Urinary bladder (tissue), 4 donors: ENCODE measurements around the gene C14orf39. TPM values are rescaled to one million over a fixed set of nuclear protein-coding genes. Genes with fewer than 3 reads are reported as not detected.

ENCODE experiments used
- DNase-seq: peaks from one replicate; pipeline ENCODE4 v3.0.0-alpha.2; 2015; ENCODE audit errors: extremely low spot score
- H3K27ac ChIP-seq: one replicate; pipeline ENCODE4 v1.5.1; 2013; ENCODE audit warnings: low read depth, mild to moderate bottlenecking, moderate library complexity
- H3K36me3 ChIP-seq: one replicate; pipeline ENCODE4 v1.6.1; 2013; ENCODE audit warnings: mild to moderate bottlenecking, moderate library complexity; ENCODE audit not compliant: insufficient read depth
- H3K4me1 ChIP-seq: one replicate; pipeline ENCODE4 v1.6.1; 2013; ENCODE audit warnings: mild to moderate bottlenecking, moderate library complexity; ENCODE audit not compliant: insufficient read depth
- H3K4me3 ChIP-seq: one replicate; pipeline ENCODE4 v1.5.1; 2013; ENCODE audit warnings: low read depth, low read length
- WGBS: extraction: QIAGEN DNeasy Blood & Tissue Kit; methylation state at CpG from one replicate; pipeline ENCODE4 v1.1.7; 2013; 5-methylcytosine and 5-hydroxymethylcytosine counted together
- polyA plus RNA-seq: library from polyadenylated mRNA; stranded (reverse); fragments of 200-250 nt; gene quantifications from one replicate; pipeline ENCODE4 v1.2.3, GENCODE V29; 2013
- total RNA-seq: library from RNA; depleted of rRNA; stranded (reverse); fragments of >200 nt; gene quantifications from one replicate; pipeline ENCODE4 v1.2.3, GENCODE V29; 2014
- donor health status: healthy with polysubstance abuse.
- donor health status: healthy.

The C14orf39 gene, protein sequence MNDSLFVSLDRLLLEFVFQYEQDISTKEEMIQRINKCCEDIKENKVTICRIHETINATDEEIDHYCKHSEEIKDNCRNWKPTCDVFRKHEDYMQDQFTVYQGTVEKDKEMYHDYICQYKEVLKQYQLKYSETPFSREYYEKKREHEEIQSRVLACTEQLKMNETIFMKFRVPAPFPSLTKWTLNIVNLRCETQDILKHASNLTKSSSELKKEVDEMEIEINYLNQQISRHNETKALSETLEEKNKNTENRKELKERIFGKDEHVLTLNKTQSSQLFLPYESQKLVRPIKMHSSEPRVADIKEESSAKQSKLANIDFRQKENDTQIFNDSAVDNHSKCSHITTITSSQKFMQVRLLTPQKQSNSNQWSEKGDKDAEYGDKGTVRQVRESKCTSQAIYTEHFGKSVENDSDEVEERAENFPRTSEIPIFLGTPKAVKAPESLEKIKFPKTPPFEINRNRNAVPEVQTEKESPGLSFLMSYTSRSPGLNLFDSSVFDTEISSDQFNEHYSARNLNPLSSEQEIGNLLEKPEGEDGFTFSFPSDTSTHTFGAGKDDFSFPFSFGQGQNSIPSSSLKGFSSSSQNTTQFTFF
- total RNA-seq, result 0.63 TPM
- polyA plus RNA-seq, result 0.22 TPM

DNA sequence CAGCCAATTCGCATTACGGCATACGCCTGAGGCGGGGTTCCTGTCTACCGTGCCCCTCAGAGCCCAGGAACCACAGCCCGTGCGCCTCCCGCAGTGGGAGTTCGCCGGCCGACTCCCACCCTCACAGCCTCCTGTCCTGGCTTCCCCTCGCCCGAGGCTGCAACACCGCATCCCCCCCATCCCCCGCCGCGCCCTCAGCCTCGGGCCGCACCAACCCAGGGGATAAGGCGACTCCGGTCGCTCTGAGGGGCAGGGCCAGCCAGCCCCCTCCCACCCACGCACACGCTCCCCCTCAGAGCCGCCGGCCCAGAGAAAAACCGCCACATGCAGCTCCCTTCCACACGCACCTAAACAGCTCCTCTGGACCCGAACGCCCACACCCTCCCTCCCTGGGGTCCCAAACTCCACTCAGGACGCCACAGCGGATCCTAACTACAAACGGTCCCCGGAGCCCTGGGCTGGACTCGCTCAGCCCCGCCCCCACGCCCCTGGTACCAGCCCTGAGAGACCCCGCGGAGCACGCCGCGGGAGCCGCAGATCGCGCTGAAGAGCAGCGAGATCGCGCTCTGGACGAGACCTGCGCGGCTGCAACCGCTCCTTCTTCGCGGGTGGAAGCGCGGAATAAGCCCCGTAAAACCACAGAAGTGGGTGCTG, at the start of gene C14orf39:
Gene C14orf39 (minus strand): TSS at position 466 of the 654 bp plus-strand sequence. CDS start 985 bp downstream, outside the sequence.
- 1% methylated on average over 57 of the region's 57 CpGs for WGBS
- no peaks in the 10 kb centered on the region for H3K4me1 ChIP-seq
- no peak within 1 kb of the TSS for H3K27ac ChIP-seq
- no peak for DNase-seq
- no peaks in the 10 kb centered on the region for H3K36me3 ChIP-seq
- H3K4me3 ChIP-seq, result peak within 1 kb of the TSS; percentile 7

DNA sequence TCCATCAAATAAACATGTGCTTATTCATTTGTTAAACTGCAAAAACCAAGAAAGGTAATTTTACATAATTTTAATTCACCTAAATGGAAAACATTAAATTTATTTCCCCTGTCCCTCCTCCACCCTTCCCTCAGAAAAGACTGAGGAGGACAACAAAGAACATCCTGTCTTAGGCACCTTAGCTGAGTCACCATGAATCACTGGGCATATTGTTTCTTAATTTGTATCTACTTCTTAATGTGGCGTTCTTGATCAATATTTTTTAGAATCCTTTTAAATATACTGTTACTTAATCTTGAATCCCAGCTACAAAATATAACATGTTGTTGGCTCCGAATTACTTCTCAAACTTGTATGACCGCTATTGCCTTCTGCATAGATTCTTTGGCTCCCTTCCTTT, 46.6 kb upstream of the C14orf39 start:
- 56% methylated on average over 3 of the region's 3 CpGs for WGBS
- no peaks in the 10 kb centered on the region for H3K4me1 ChIP-seq
- no peaks in the 10 kb centered on the region for H3K36me3 ChIP-seq
- H3K27ac ChIP-seq, result no peak overlapping the region
- no peak for DNase-seq
- H3K4me3 ChIP-seq, result no peak overlapping the region

DNA sequence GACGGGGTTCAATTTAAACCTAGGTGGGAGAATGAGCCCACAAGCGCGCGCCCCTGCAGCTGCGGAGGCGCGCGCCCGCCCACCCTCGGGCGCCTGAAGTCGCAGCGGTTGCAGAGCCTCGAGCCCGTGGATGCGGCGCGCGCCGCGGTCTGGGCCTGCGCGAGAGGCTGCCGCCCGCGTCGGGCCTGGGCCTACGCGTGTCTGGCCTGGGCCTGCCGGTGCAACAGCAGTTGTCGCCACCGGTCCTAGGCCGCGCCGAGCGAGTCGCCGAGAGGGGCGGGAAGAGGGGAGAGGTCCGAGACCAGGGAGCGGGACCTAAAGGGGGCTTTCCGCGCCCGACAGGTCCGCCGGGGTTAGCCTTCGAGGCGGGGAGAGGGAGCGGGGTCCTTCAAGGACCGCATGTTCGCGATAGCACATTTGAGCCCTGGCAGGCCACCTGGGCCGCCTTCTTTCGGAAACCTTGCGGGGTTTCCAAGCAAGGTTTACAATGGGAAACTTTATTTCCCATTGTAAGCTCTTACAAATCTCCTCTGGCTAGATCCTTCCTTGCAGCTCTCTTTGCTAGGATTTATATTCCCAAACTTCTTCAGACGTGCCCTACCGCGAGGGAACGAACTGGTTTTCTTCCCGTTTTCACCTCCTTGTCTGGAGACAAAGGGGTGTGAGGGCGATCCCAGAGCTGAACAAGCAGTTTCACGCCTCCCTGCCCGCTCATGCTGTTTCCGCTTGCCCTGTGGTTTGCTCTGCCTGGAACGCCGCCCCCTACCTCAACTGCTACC, 29.8 kb upstream of the C14orf39 start:
- H3K4me3 ChIP-seq, result peak overlapping the region; percentile 36
- peaks cover 2% of the 10 kb centered on the region for H3K4me1 ChIP-seq
- DNase-seq, result no peak
- 12% methylated on average over 66 of the region's 66 CpGs for WGBS
- no peaks in the 10 kb centered on the region for H3K36me3 ChIP-seq
- no peak overlapping the region for H3K27ac ChIP-seq

DNA sequence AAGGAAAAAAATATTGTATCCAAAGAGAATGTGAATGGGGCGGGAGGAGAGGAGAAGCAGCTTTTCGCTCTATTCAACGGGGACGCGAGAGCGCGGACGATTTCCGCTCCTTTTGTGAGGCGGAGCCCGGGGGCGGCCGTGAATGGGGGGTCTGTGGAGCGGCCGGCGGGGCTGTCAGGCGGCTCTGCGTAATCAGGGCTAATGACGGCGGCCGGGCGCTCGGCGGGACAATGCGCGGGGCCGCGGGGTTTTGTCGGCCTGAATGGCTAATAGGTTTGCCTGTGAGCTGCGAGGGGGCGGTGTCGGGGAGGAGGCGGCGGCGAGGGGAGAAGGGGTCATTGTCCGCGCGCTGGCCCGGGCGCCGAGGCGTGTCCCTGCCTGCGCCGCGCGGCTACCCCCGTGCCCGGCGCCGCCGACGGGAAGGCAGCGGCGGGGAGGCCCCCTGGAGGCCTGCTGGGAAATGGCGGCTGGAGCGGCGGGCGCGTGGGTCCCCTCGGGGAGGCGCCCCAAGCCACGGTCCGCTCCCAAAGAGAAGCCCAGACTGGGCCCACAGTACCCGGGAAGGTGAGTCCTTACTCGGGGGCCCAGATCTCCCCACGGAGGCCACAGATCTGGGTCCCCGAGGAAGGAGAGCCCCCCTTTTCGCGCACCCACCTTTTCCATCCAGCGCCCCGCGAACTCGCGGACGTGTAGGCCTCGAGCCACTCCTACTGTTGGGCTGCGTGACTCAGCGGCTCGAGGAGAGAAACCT, 29.1 kb upstream of the C14orf39 start:
- no peak for DNase-seq
- Histone ChIP-seq H3K27ac (no peak overlapping the region), H3K36me3 (no peaks in the 10 kb centered on the region), H3K4me1 (peaks cover 2% of the 10 kb centered on the region), H3K4me3 (peak overlapping the region; percentile 36)
- 1% methylated on average over 79 of the region's 79 CpGs for WGBS

DNA sequence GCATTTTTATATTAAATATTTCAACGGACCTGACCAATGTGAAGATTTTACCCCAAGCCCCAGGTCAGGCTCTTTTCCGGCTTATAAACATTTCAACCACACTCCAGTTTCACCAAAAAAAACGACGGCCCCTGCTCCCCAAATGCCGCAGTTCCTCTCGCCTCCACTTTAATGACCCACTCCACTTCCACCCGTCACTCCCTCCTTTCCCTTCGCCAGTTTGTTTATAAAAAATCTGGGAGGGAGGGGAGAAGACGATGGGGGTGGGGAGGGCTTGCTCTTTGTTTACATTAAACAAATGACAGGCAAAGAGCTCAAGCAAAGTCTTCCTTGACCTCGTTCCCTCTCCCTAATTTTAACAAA, 28.5 kb upstream of the C14orf39 start:
- Histone ChIP-seq H3K27ac (no peak overlapping the region), H3K36me3 (no peaks in the 10 kb centered on the region), H3K4me3 (peak overlapping the region; percentile 36), H3K4me1 (peaks cover 2% of the 10 kb centered on the region)
- 4% methylated on average over 10 of the region's 10 CpGs for WGBS
- DNase-seq, result no peak

DNA sequence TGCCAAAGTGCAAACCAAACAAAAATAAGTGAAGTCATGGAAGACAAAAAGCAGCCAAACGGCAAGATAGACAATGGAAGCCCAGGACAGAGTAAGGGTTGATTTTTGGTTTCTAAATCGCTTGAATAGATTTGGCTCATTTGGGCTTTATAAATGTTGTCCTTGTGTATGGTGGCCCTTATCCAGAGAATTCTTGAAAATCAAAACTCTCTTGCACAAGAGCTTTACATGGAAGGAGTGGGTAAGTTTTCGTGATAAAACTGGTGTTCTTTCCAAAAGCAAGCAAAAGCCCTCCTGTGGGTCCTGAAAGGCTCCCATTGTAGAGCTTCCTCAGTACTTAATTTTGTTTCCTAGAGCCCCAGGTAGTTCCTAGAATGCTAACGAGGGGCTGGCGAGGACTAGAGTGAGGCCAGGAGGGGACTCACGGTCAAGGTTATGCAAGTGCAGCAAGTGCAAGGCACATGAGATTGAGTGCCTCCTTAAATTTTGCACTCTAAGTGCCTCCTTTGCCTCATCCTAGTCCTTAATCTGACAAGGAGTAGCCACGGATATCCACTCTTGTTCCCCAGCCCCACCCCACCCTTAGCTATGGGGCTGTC, 27.2 kb upstream of the C14orf39 start:
- no peak for DNase-seq

DNA sequence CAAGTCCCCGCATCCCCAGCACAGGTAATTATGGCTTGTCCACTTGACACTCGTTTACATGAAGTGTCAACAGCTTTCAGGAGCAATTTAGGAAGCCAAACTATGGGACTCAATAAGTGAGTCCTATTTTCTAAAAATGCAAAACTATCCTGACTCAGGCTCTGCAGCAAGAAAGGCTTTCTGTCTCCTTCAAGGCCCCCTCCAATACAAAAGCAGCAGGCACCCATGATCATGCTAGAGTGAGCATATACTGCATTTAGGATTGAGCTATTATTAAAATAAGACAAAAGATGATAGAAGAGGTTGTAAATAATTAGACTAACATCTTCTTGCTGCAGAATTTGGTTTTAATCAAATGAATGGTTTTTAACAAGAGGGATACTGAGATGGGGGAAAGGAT, 26.3 kb upstream of the C14orf39 start:
- no peak overlapping the region for H3K27ac ChIP-seq
- H3K36me3 ChIP-seq, result no peaks in the 10 kb centered on the region
- 8% methylated on average over 2 of the region's 2 CpGs for whole genome bisulfite sequencing
- H3K4me3 ChIP-seq, result no peak overlapping the region
- H3K4me1 ChIP-seq, result peaks cover 2% of the 10 kb centered on the region
- DNase-seq, result no peak

More for the DNA sequence above, 27.2 kb upstream of the C14orf39 start:
- Histone ChIP-seq H3K27ac (no peak overlapping the region), H3K36me3 (no peaks in the 10 kb centered on the region), H3K4me1 (peaks cover 2% of the 10 kb centered on the region), H3K4me3 (no peak overlapping the region)
- WGBS, result 10% methylated on average over 7 of the region's 7 CpGs

DNA sequence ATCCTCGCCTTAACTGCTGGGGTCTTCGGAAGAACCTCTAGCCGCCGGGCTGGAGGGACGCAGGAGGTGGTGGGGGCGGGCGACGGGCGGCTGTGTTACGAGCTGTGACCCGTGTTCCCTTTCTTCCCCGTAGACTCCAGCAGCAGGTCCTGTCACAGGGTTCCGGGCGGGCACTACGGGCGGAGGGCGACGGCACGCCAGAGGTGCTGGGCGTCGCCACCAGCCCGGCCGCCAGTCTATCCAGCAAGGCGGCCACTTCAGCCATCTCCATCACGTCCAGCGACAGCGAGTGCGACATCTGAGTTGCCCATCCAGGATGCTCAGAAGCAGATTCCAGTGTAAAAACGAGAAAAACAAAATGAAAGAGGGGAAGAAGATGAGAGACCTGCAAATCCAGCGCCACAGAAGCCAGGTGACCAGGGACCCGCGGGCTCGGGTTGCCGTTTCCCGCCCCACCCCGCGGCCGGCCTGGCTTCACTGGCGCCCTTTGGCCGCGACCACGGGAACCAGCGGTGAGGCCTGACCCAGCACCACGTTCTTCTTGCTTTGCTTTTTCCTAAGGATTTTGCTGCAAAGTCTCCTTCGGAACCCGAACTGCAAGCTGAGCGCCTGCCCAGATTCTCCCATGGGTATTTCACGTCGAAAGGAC, 25.2 kb upstream of the C14orf39 start:
- Histone ChIP-seq H3K4me1 (peaks cover 2% of the 10 kb centered on the region), H3K4me3 (no peak overlapping the region), H3K36me3 (no peaks in the 10 kb centered on the region), H3K27ac (no peak overlapping the region)
- WGBS, result 3% methylated on average over 49 of the region's 49 CpGs
- DNase-seq, result no peak

DNA sequence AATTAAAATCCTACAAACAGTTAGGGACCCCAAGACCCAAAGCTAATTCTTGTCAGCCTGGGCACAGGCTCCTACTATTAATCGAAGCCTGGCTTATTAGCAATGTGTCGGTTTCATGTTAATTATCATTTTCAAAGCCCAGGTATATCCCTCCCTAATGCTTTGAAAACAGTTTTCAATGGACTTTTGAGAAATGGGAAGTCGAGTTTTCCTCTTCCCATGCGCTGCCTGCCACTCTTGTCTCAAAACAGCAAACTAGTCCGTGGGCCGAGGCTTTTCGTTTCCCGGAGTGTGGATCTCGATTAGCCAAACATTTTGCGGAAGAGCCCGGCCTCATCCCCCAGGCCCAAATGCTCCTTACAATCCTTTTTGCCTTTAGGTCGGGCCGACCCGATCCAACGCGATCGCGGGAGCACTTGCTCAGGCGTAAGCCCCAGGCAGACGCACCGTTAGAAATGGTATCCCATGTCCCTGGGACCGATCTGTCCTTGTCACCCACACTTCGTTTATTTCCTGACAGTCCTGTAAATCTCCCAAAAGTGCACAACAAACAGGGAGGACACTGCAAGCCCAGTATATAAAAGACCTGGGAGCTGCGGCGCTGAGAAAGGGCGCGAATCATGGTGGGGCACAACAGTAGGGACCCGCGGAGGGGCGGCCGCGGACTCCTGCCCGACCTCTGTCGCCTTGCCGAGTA, 24.5 kb upstream of the C14orf39 start:
- 3% methylated on average over 35 of the region's 35 CpGs for WGBS
- Histone ChIP-seq H3K27ac (no peak overlapping the region), H3K36me3 (no peaks in the 10 kb centered on the region), H3K4me1 (peaks cover under 1% of the 10 kb centered on the region), H3K4me3 (no peak overlapping the region)
- DNase-seq, result no peak

DNA sequence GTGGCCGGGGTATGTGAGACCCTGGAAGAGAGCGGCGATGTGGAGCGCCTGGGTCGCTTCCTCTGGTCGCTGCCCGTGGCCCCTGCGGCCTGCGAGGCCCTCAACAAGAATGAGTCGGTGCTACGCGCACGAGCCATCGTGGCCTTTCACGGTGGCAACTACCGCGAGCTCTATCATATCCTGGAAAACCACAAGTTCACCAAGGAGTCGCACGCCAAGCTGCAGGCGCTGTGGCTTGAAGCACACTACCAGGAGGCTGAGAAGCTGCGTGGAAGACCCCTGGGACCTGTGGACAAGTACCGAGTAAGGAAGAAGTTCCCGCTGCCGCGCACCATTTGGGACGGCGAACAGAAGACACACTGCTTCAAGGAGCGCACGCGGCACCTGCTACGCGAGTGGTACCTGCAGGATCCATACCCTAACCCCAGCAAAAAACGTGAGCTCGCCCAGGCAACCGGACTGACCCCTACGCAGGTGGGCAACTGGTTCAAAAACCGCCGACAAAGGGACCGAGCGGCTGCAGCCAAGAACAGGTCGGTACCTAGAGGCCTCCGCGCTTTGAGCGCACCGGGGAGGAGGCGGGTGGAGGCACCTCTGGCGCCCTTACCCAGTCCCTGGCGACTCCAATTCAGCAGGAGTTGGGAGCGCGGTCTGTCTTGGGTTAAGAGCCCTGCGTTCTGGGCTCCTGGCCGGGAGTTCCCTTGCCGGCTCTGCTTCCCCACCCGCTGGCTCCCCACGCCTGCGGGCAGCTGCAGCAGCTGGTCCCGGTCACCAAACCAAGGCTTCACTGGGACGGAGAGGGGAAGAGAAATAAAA, 23.8 kb upstream of the C14orf39 start:
- no peak overlapping the region for H3K27ac ChIP-seq
- no peak for DNase-seq
- H3K4me1 ChIP-seq, result no peaks in the 10 kb centered on the region
- H3K4me3 ChIP-seq, result no peak overlapping the region
- H3K36me3 ChIP-seq, result no peaks in the 10 kb centered on the region
- 3% methylated on average over 58 of the region's 58 CpGs for WGBS

DNA sequence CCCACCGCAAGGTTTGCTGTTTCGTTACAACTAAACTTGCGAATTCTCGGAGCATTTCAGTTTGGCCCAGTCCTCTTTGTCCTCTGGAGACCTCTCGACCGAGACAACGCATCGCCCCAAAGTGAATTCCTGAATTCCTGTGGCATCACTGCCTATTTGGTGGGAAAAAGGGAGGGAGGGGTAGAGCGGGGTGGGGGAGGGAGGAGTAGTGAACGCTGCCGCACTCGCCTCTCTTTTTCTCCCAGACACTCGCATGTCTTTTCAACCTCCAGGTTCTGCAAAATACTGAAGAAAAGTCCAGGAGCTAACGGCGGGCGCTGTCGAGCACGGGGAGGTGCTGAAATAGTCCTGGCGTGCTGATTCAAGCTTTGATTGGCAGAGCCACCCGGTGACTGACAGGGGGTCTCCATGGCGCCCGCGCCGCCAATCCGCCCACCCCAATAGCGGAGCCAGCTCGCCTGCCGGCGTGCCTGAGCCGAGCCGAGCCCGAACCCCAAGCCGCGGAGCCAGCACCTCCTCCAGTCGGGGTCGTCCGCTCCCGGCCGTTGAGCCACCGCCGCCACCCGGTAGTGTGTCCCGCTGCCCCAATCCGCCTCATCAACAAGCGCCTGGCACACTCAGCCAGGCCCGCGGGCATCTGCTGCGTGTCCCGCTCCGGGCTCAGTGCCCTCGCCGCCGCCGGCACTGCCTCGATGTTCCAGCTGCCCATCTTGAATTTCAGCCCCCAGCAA, 23.0 kb upstream of the C14orf39 start, which contains the start of gene SIX6:
Gene SIX6 (plus strand): TSS at position 440 of the 731 bp plus-strand sequence. CDS start 253 bp downstream, at position 693.
- WGBS, result 2% methylated on average over 55 of the region's 55 CpGs
- Histone ChIP-seq H3K4me3 (no peak within 1 kb of the TSS), H3K27ac (no peak within 1 kb of the TSS), H3K36me3 (no peaks in the 10 kb centered on the region), H3K4me1 (no peaks in the 10 kb centered on the region)
- no peak for DNase-seq
